Measurements from ENCODE around the gene PHF13. TPM values are rescaled to one million over a fixed set of nuclear protein-coding genes. Genes with fewer than 3 reads are reported as not detected.

PHF13 gene
- polyA plus RNA-seq, 1 of the 3 experiments (the other 2 are of a cell fraction), result 8.5 TPM

DNA sequence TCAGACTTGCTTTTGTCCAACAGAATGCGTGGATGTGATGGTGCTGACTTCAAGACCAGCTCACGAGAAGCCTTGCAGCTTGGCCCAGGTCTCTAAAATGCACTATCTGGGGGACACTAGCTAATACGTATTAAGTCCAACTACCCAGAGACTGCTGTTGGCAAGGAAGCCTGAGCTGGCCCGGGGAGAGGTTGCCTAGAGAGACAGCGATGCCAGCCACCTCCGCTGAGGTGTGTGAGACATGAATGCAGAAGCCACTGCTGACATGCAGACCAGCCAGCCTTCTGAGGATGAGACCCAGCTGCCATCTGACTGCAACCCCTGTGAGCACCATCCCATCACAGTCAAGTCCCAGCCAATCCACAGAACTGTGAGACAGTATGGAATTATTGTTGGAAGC is 43.6 kb downstream of the PHF13 start:
- 97% methylated on average over 5 of the region's 6 CpGs for WGBS (ENCODE audit: low lambda C conversion rate)
- H3K4me3 ChIP-seq (ENCODE audit: low read depth in 2 of 2, low read length in 1 of 2), result no peak overlapping the region
- H3K27ac ChIP-seq (ENCODE audit: low read depth in 2 of 2, low read length in 1 of 2), result no peak overlapping the region
- H3K9ac ChIP-seq, result no peak overlapping the region
- no peaks in the 10 kb centered on the region for H4K20me1 ChIP-seq (ENCODE audit: insufficient read depth)
- no peak overlapping the region for H3K4me2 ChIP-seq
- POLR2A ChIA-PET, result no interaction called here
- no peaks in the 10 kb centered on the region; a peak in 1 of 4 replicates for H3K4me1 ChIP-seq (ENCODE audit: control insufficient read depth in 1 of 2, insufficient read depth in 2 of 2, low read depth in 1 of 2, low read length in 1 of 2)
- TF ChIP-seq NRF1 (IDR thresholded peaks at IDR 0.05; ENCODE audit: low read depth, low read length) (no peak), NFIC (IDR thresholded peaks at IDR 0.05; ENCODE audit: borderline replicate concordance) (no peak), SIN3A (IDR thresholded peaks at IDR 0.05; ENCODE audit: borderline replicate concordance, low read depth, low read length) (no peak), USF2 (IDR thresholded peaks at IDR 0.05; ENCODE audit: borderline replicate concordance, low read depth, low read length) (no peak), RAD21 (IDR thresholded peaks at IDR 0.05; ENCODE audit: low read length) (no peak), FOSL2 (IDR thresholded peaks at IDR 0.05; ENCODE audit: borderline replicate concordance, low read depth) (no peak), EP300 (IDR thresholded peaks at IDR 0.05; ENCODE audit: borderline replicate concordance in 1 of 2, low read depth in 1 of 2, low read length in 1 of 2) (no peak), FOXJ3 (CRISPR knock-in tag; IDR thresholded peaks at IDR 0.05) (no peak), TAF1 (IDR thresholded peaks at IDR 0.05; ENCODE audit: borderline replicate concordance, low read depth, low read length) (no peak), MXI1 (IDR thresholded peaks at IDR 0.05; ENCODE audit: low read depth, low read length) (no peak), GATA2 (CRISPR knock-in tag; IDR thresholded peaks at IDR 0.05) (no peak)
- TF ChIP-seq, protein P1, sequence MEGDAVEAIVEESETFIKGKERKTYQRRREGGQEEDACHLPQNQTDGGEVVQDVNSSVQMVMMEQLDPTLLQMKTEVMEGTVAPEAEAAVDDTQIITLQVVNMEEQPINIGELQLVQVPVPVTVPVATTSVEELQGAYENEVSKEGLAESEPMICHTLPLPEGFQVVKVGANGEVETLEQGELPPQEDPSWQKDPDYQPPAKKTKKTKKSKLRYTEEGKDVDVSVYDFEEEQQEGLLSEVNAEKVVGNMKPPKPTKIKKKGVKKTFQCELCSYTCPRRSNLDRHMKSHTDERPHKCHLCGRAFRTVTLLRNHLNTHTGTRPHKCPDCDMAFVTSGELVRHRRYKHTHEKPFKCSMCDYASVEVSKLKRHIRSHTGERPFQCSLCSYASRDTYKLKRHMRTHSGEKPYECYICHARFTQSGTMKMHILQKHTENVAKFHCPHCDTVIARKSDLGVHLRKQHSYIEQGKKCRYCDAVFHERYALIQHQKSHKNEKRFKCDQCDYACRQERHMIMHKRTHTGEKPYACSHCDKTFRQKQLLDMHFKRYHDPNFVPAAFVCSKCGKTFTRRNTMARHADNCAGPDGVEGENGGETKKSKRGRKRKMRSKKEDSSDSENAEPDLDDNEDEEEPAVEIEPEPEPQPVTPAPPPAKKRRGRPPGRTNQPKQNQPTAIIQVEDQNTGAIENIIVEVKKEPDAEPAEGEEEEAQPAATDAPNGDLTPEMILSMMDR (IDR thresholded peaks at IDR 0.05), result no peak
- peaks cover 14% of the 10 kb centered on the region for H3F3A ChIP-seq (replicated peaks; ENCODE audit: insufficient read depth)
- peaks cover 12% of the 10 kb centered on the region; the same call in 1 of the 2 replicates for H3K79me2 ChIP-seq (ENCODE audit: insufficient read depth)
- no peak overlapping the region for H2AFZ ChIP-seq (ENCODE audit: low read depth)
- no peaks in the 10 kb centered on the region for H3K9me2 ChIP-seq
- no peaks in the 10 kb centered on the region for H3K27me3 ChIP-seq (ENCODE audit: insufficient read depth)
- DNase-seq, result no peak
- CTCF ChIA-PET, result interaction anchor here (1.1 to 3.2 kb wide), 3 partner anchors 11 to 225 kb away, joined by 3 to 14 read pairs (median 4); no protein-coding TSS in a partner anchor
- peaks cover 0 to 23% of the 10 kb centered on the region in 2 experiments for H3K36me3 ChIP-seq (replicated peaks in 1 of 2; ENCODE audit: control insufficient read depth in 1 of 2, insufficient read depth in 2 of 2, low read length in 1 of 2)
- no peaks in the 10 kb centered on the region for H3K9me3 ChIP-seq

DNA sequence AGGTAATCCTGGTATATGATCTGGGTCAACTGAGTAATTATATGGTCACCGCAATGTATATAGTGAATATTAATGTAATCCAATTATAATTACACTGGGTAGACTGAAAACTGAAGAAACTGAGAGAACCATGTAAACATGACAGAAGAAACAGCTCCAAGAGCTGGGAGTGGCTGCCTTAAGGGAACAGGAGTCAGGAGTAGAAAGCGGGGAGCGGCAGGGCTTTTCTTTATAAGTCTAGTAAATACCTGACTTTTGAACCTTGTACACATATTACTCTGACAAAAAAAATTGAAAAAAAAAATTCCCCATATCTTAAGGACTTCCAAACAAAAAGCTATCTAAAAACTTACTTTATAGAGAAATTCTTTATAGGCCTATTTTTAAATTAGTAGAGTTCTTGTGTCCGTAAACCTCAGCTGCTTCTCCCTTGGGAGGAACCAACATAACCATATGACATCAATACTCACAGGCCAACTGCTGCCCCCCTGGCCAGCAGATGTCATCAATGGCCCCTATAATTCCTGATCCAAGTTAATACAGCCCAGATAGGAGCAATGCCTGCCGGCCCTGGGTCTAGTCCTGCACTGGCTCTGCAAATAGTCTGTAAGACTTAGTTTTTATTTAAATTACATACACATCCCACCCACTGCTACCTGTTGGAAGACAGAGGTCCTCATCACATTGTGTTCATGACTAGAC is 45.0 kb downstream of the PHF13 start:
- Histone ChIP-seq H3K27ac (ENCODE audit: low read depth in 2 of 2, low read length in 1 of 2) (no peak overlapping the region), H3K9me2 (no peaks in the 10 kb centered on the region), H3K27me3 (ENCODE audit: insufficient read depth) (no peaks in the 10 kb centered on the region), H3K9ac (no peak overlapping the region), H3K9me3 (no peaks in the 10 kb centered on the region), H4K20me1 (ENCODE audit: insufficient read depth) (no peaks in the 10 kb centered on the region), H3K36me3 (replicated peaks in 1 of 2; ENCODE audit: control insufficient read depth in 1 of 2, insufficient read depth in 2 of 2, low read length in 1 of 2) (peaks cover 0 to 12% of the 10 kb centered on the region in 2 experiments), H3K79me2 (ENCODE audit: insufficient read depth) (peaks cover 12% of the 10 kb centered on the region; the same call in 1 of the 2 replicates), H3K4me3 (ENCODE audit: low read depth in 2 of 2, low read length in 1 of 2) (no peak overlapping the region), H3K4me2 (no peak overlapping the region), H3K4me1 (ENCODE audit: control insufficient read depth in 1 of 2, insufficient read depth in 2 of 2, low read depth in 1 of 2, low read length in 1 of 2) (no peaks in the 10 kb centered on the region; a peak in 1 of 4 replicates), H3F3A (replicated peaks; ENCODE audit: insufficient read depth) (peaks cover 14% of the 10 kb centered on the region), H2AFZ (ENCODE audit: low read depth) (no peak overlapping the region)
- TF ChIP-seq FOXJ3 (CRISPR knock-in tag; IDR thresholded peaks at IDR 0.05) (no peak), RAD21 (IDR thresholded peaks at IDR 0.05; ENCODE audit: low read length) (0 out of 2 replicates have a peak, but pooled peaks have one; percentile 22)
- no peak for DNase-seq
- WGBS (ENCODE audit: low lambda C conversion rate), result 85% methylated on average over 5 of the region's 5 CpGs
- CTCF ChIA-PET, result interaction anchor here (0.8 to 3.2 kb wide), 5 partner anchors 12 to 661 kb away, joined by 3 to 14 read pairs (median 3); no protein-coding TSS in a partner anchor
- POLR2A ChIA-PET, result interaction anchor here (0.6 kb wide), 1 partner anchor 34 kb away, joined by 3 read pairs; no protein-coding TSS in a partner anchor

Measured in SK-N-SH (cell line).